HCT116 (cell line): ENCODE measurements around the gene UBAC2. TPM values are rescaled to one million over a fixed set of nuclear protein-coding genes. Genes with fewer than 3 reads are reported as not detected.

Source experiments
- ATAC-seq: fragments of 200-7000 bp; cut with Tn5 transposase; 2 replicates; pipeline ENCODE4 v1.9.1; 2020; ENCODE audit warnings: mild to moderate bottlenecking, moderate library complexity
- BruUV-seq: library from RNA; stranded (reverse); fragments of 400-500 nt; replicated peaks from 2 replicates; lab custom pipeline; 2021; lab: Mats Ljungman, UMichigan
- CTCF ChIA-PET: fragments of 300-600 bp; sonication (Branson Sonifier 250); formaldehyde crosslinking; loops from one replicate; lab custom pipeline; 2021; ENCODE audit warnings: antibody characterized with exemption; lab: Charles Lee
- POLR2A ChIA-PET: fragments of 300-600, 350-600 bp; sonication (Branson Sonifier 250); formaldehyde crosslinking; loops from one replicate; lab custom pipeline; 2021; ENCODE audit warnings: antibody characterized with exemption; lab: Charles Lee
- RAD21 ChIA-PET, 2 experiments: fragments of 300-600 bp; sonication (Branson Sonifier 250); formaldehyde crosslinking; loops; one replicate each; lab custom pipeline; 2023; ENCODE audit warnings: low total read pairs in 2 of 2; ENCODE audit not compliant: uncharacterized antibody in 2 of 2, unreplicated experiment in 2 of 2, low non-redundant PET in 1 of 2; lab: Charles Lee
- DNase-seq: peaks from one replicate; pipeline ENCODE4 v3.0.0-alpha.2; 2010; ENCODE audit warnings: low read depth, low spot score
- H2AFZ ChIP-seq: fragments of 200-600 bp; shearing (Covaris generic), sonication (generic); 2 replicates; pipeline ENCODE4 v1.6.1; 2017; ENCODE audit warnings: low read depth, mixed run types, mixed read lengths, antibody characterized with exemption, low read length; ENCODE audit not compliant: poor library complexity, severe bottlenecking
- H3K27ac ChIP-seq: 2 replicates; pipeline ENCODE4 v1.5.1; 2012; ENCODE audit warnings: low read depth, low read length
- H3K27me3 ChIP-seq: fragments of 200-600 bp; sonication (generic); 2 replicates; pipeline ENCODE4 v1.6.1; 2016; ENCODE audit warnings: mixed run types, low read length, mixed read lengths; ENCODE audit not compliant: insufficient read depth
- H3K36me3 ChIP-seq, 2 experiments: fragments of 200-500 bp in 1 of 2; fragments of 200-600 bp in 1 of 2; sonication (Bioruptor generic) in 1 of 2; sonication (generic) in 1 of 2; 2 replicates each; pipeline versions ENCODE4 v1.5.1 to v1.6.1; 2014 to 2016; ENCODE audit warnings: low read length in 2 of 2, inconsistent platforms in 1 of 2, mixed read lengths in 1 of 2, mixed run types in 1 of 2; ENCODE audit not compliant: insufficient read depth in 2 of 2, control insufficient read depth in 1 of 2
- H3K4me1 ChIP-seq, 2 experiments: fragments of 200-600 bp in 1 of 2; sonication (generic) in 1 of 2; 2 replicates each; pipeline versions ENCODE4 v1.5.1 to v1.6.1; 2012 to 2017; ENCODE audit warnings: low read length in 2 of 2, inconsistent platforms in 1 of 2, mild to moderate bottlenecking in 1 of 2, mixed read lengths in 1 of 2, mixed run types in 1 of 2, moderate library complexity in 1 of 2; ENCODE audit not compliant: insufficient read depth in 2 of 2, control insufficient read depth in 1 of 2
- H3K4me2 ChIP-seq: fragments of 200-600 bp; sonication (generic); 2 replicates; pipeline ENCODE4 v1.6.1; 2017; ENCODE audit warnings: mixed run types, low read length, mixed read lengths
- H3K4me3 ChIP-seq, 2 experiments: fragments of 200-600 bp in 1 of 2; sonication (generic) in 1 of 2; replicated peaks in 1 of 2; 2 replicates each; pipeline ENCODE4 v1.5.1; 2011 to 2016; ENCODE audit warnings: low read length in 2 of 2, control low read depth in 1 of 2, low read depth in 1 of 2, mild to moderate bottlenecking in 1 of 2, mixed read lengths in 1 of 2, mixed run types in 1 of 2
- H3K79me2 ChIP-seq: fragments of 200-600 bp; sonication (generic); 2 replicates; pipeline ENCODE4 v1.6.1; 2017; ENCODE audit warnings: mild to moderate bottlenecking, mixed run types, low read length, moderate library complexity, mixed read lengths; ENCODE audit not compliant: insufficient read depth
- H3K9ac ChIP-seq: fragments of 200-600 bp; sonication (generic); 2 replicates; pipeline ENCODE4 v1.6.1; 2016; ENCODE audit warnings: low read length, mixed read lengths
- H3K9me2 ChIP-seq: fragments of 200-600 bp; sonication (generic), shearing (Covaris generic); 2 replicates; pipeline ENCODE4 v1.6.1; 2017; ENCODE audit warnings: mixed run types, mild to moderate bottlenecking, moderate library complexity; ENCODE audit not compliant: insufficient read depth
- H3K9me3 ChIP-seq, 2 experiments: fragments of 200-500 bp in 1 of 2; fragments of 200-600 bp in 1 of 2; sonication (Bioruptor generic) in 1 of 2; sonication (generic) in 1 of 2; 2 replicates each; pipeline ENCODE4 v1.6.1; 2014 to 2017; ENCODE audit warnings: low read length in 2 of 2, mixed read lengths in 2 of 2, inconsistent platforms in 1 of 2, low read depth in 1 of 2, mild to moderate bottlenecking in 1 of 2, mixed run types in 1 of 2, moderate library complexity in 1 of 2; ENCODE audit not compliant: control insufficient read depth in 1 of 2, insufficient read depth in 1 of 2
- H4K20me1 ChIP-seq: fragments of 200-600 bp; sonication (generic), shearing (Covaris generic); 2 replicates; pipeline ENCODE4 v1.6.1; 2017; ENCODE audit warnings: mixed run types, mild to moderate bottlenecking, moderate library complexity; ENCODE audit not compliant: insufficient read depth
- CEBPB ChIP-seq: IDR thresholded peaks from 2 replicates; pipeline ENCODE4 v1.6.1; 2012; ENCODE audit warnings: low read depth
- ELF1 ChIP-seq: IDR thresholded peaks from 2 replicates; pipeline ENCODE4 v1.6.1; 2012; ENCODE audit warnings: low read depth, borderline replicate concordance
- JUND ChIP-seq: IDR thresholded peaks from 2 replicates; pipeline ENCODE4 v1.6.1; 2012
- RAD21 ChIP-seq: IDR thresholded peaks from 2 replicates; pipeline ENCODE4 v1.6.1; 2012; ENCODE audit warnings: low read depth, mild to moderate bottlenecking
- YY1 ChIP-seq: IDR thresholded peaks from 2 replicates; pipeline ENCODE4 v1.6.1; 2011; ENCODE audit warnings: low read length, low read depth, moderate library complexity, mild to moderate bottlenecking; ENCODE audit not compliant: insufficient replicate concordance; ENCODE audit errors: extremely low read depth
- intact Hi-C: fragments of 100-400 bp; cut with micrococcal nuclease; formaldehyde crosslinking; loops from 2 replicates; pipeline ENCODE4 v1.10.0; 2022
- total RNA-seq: library from RNA; stranded (reverse); gene quantifications from one replicate; pipeline ENCODE4 v1.2.1, GENCODE V29; 2021; ENCODE audit not compliant: unreplicated experiment
- TF ChIP-seq, protein P1 (sequence below): IDR thresholded peaks from 2 replicates; pipeline ENCODE4 v1.6.1; 2012
- TF ChIP-seq, protein P2 (sequence below), 3 experiments: fragments of 200-600 bp in 1 of 3; sonication (generic) in 1 of 3; IDR thresholded peaks in 2 of 3; conservative IDR thresholded peaks in 1 of 3; 2 replicates each; pipeline ENCODE4 v1.5.1; 2012 to 2017; ENCODE audit warnings: low read depth in 2 of 3, low read length in 2 of 3, antibody characterized with exemption in 1 of 3, borderline replicate concordance in 1 of 3, control low read depth in 1 of 3, mild to moderate bottlenecking in 1 of 3, mixed read lengths in 1 of 3, mixed run types in 1 of 3, moderate library complexity in 1 of 3; ENCODE audit not compliant: insufficient read depth in 1 of 3

Gene UBAC2
- total RNA-seq, 1 experiment from 2014 or later: 67.4 TPM

DNA sequence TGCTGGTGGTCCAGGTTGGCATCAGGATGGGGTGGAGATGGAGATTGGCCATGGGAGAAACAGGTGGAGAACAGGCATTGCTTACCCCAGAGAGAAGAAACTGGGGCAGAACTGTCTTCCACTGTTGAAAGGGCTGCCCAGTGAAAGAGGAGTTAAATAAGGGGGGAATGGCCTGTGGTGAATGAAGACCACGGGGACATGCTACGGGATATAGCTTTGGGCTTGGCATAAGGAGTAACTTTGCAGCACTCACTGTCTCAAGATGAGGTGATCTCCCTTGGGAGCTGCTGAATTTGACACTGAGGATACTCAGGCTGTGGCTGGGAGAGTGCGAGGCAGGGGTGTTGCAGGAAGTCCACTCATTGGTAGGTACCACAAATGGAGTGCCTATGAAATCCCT lies 68.2 kb downstream of the UBAC2 start:
- H3K4me2 ChIP-seq: no peak overlapping the region
- H3K4me1 ChIP-seq: no peaks in the 10 kb centered on the region
- TF ChIP-seq, protein P1, sequence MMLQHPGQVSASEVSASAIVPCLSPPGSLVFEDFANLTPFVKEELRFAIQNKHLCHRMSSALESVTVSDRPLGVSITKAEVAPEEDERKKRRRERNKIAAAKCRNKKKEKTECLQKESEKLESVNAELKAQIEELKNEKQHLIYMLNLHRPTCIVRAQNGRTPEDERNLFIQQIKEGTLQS: no peak
- TF ChIP-seq ELF1: no peak
- no peak for TF ChIP-seq YY1
- H3K9me2 ChIP-seq: no peaks in the 10 kb centered on the region
- no peak overlapping the region for H2AFZ ChIP-seq
- 0 out of 4 replicates have a peak, but pooled peaks cover 0 to 4% of the 10 kb centered on the region in 2 experiments for H3K36me3 ChIP-seq
- no peak overlapping the region for H3K9ac ChIP-seq
- BruUV-seq: no TSS peak
- H4K20me1 ChIP-seq: no peaks in the 10 kb centered on the region
- ATAC-seq: no peak
- CTCF ChIA-PET: interaction anchor here (0.6 to 6.7 kb wide), 10 partner anchors 9 to 689 kb away, joined by 3 to 90 read pairs (median 8); partner anchors contain the start of gene UBAC2
- intact Hi-C loops: loop anchor here (1.0 to 10.0 kb wide), 4 partner anchors 72 to 424 kb away; no protein-coding TSS in a partner anchor
- POLR2A ChIA-PET: no interaction called here
- H3K4me3 ChIP-seq: no peak overlapping the region
- no peak overlapping the region for H3K27ac ChIP-seq
- no peaks in the 10 kb centered on the region for H3K9me3 ChIP-seq
- DNase-seq: no peak
- peaks cover 30% of the 10 kb centered on the region for H3K79me2 ChIP-seq
- RAD21 ChIA-PET: interaction anchor here (0.6 to 0.7 kb wide), 2 partner anchors 173 to 726 kb away, joined by 3 to 8 read pairs; no protein-coding TSS in a partner anchor
- no peaks in the 10 kb centered on the region for H3K27me3 ChIP-seq

DNA sequence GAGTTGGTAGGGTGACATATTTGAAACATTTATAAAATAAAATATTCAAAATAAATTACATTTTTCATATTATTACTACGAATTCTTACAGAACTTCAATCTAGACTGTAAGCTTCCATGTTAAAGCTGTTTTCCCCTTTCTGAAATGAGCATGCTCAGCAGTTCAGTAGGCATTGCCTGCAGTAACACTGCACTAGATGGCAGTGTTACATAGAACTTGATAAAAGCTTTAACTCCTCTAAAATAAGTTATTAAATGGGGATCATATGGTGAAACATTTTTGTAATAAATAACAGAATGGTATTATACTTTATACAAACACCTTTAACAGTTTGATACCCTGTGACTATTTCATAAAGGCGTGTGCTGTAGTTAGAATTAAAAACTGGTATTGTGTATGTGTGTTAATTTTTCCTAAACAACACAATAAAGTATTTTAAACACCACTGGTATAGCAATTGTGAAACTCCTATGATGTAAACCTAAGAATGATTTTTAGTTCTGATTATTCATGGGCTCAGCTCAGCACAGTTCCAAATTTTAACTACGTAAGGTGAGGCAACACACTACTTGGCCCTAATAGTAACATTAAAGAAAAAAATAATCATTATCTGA lies 69.1 kb downstream of the UBAC2 start:
- intact Hi-C loops: loop anchor here (1.0 to 10.0 kb wide), 4 partner anchors 72 to 425 kb away; no protein-coding TSS in a partner anchor
- no peaks in the 10 kb centered on the region for H3K27me3 ChIP-seq
- CTCF ChIA-PET: interaction anchor here (0.8 to 6.7 kb wide), 23 partner anchors 10 to 177 kb away, joined by 3 to 90 read pairs (median 4); partner anchors contain the start of gene UBAC2
- no peak overlapping the region for H3K4me2 ChIP-seq
- H3K9me2 ChIP-seq: no peaks in the 10 kb centered on the region
- H3K9ac ChIP-seq: no peak overlapping the region
- H3K36me3 ChIP-seq: 0 out of 4 replicates have a peak, but pooled peaks cover 0 to 4% of the 10 kb centered on the region in 2 experiments
- ATAC-seq (peak; percentile 78), DNase-seq (peak; percentile 38)
- H3K27ac ChIP-seq: no peak overlapping the region
- RAD21 ChIA-PET: interaction anchor here (0.7 to 1.5 kb wide), 2 partner anchors 167 kb away, joined by 3 to 6 read pairs; no protein-coding TSS in a partner anchor
- POLR2A ChIA-PET: interaction anchor here (1.0 kb wide), 1 partner anchor 69 kb away, joined by 3 read pairs; the partner anchor contains the start of gene UBAC2
- no peaks in the 10 kb centered on the region; a peak in 1 of 4 replicates for H3K4me1 ChIP-seq
- H3K4me3 ChIP-seq: no peak overlapping the region
- no peaks in the 10 kb centered on the region for H3K9me3 ChIP-seq
- no peak overlapping the region for H2AFZ ChIP-seq
- no peaks in the 10 kb centered on the region for H4K20me1 ChIP-seq
- H3K79me2 ChIP-seq: peaks cover 30% of the 10 kb centered on the region
- TF ChIP-seq JUND (no peak), CEBPB (no peak), RAD21 (peak; percentile 84)
- TF ChIP-seq, protein P2, sequence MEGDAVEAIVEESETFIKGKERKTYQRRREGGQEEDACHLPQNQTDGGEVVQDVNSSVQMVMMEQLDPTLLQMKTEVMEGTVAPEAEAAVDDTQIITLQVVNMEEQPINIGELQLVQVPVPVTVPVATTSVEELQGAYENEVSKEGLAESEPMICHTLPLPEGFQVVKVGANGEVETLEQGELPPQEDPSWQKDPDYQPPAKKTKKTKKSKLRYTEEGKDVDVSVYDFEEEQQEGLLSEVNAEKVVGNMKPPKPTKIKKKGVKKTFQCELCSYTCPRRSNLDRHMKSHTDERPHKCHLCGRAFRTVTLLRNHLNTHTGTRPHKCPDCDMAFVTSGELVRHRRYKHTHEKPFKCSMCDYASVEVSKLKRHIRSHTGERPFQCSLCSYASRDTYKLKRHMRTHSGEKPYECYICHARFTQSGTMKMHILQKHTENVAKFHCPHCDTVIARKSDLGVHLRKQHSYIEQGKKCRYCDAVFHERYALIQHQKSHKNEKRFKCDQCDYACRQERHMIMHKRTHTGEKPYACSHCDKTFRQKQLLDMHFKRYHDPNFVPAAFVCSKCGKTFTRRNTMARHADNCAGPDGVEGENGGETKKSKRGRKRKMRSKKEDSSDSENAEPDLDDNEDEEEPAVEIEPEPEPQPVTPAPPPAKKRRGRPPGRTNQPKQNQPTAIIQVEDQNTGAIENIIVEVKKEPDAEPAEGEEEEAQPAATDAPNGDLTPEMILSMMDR (IDR thresholded peaks at IDR 0.05 in 2 of 3, conservative IDR thresholded peaks at IDR 0.05 in 1 of 3; ENCODE audit: borderline replicate concordance in 1 of 3, insufficient read depth in 1 of 3, low read depth in 2 of 3, low read length in 2 of 3): peak; percentile 66 to 97 (median 75)
- no TSS peak for BruUV-seq
